DMS79 (cell line): ENCODE measurements around the gene CAND2.

Experiments
- DNase-seq: peaks from one replicate; lab custom pipeline; 2025; lab: John Stamatoyannopoulos, UW

The CAND2 gene

DNA sequence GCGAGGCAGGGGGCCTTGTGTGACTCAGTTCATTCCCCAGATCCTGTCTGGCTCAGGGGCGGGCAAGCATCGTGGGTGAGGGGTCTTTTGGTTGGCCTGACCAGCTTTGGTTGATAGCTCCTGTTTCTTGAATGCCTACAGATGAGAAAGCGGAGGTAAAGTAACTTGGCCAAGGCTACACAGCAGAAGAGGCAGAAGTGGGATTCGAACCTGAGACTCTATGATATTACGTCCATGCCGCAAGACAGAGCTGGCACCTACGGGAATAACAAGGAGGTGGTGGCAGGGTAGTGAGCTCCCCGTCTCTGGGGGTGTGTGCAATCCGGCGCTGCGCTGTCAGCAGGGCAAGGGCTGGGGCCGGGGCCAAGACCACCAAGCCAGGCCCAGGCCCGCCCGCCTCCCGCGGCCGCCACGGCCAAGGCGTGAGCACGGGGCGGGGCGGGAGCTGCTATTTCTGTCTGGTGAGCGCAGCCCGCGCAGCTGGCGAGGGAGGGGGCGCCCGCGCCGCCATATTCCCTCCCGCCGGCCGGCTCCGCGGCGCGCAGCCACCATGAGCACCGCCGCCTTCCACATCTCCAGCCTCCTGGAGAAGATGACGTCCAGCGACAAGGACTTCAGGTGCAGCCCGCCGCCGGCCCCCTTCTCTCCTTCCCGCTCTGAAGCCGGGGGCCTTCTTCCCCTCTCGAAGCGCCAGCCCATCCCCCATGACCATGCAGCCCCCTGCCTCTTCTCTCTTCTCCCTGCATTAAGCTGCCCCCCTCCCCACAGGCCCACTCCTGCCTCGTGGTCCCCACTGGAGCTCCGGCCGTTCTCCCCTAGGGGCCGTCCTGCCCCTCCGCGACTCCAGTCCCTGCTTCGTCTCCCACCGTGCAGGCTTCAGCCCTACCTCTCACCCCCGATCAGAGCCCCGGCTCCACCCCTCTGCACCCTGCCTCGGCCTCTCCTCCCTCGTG lies at the start of gene CAND2:
Gene CAND2, plus strand, starts transcription at position 510 of the 953 bp plus-strand sequence. Its CDS starts 41 bp downstream, at position 551.
- no peak for DNase-seq

DNA sequence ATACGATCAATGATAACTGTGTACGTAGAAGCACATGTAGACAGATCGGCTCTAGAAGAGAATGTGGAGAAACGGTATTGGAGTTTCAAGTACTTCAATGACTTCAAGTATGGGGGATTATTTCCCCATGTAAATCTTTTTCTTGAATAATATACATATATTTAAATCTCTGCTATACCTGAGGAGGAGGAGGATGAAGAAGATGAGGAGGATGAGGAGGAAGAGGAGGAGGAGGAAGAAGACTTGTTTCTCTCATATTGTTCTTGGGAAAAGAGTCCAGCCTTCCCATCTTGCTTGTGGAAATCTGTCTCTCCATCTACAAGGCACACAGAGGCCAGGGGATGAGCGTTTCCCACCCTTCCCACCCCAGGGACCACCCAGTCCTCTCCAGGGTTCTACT lies 48.0 kb upstream of the CAND2 start:
- DNase-seq, result no peak

DNA sequence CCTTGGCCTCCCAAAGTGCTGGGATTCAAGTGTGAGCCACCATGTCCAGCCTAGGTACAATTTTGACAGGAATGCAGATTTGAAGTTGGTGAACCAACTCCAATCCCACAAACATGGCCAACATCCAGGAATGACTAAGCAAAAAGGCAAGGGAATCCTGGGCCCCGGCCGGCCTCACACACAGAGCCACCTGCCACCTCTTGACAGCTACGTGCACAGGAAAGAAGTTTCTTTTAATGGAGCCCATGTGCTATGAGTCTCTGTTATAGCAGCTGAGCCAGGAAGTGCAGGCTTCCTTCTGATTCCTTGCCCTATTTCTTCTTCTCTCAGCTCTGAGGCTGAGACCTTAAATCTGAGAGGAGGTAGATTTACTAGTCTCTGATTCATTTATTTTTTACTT lies 46.3 kb upstream of the CAND2 start:
- no peak for DNase-seq

DNA sequence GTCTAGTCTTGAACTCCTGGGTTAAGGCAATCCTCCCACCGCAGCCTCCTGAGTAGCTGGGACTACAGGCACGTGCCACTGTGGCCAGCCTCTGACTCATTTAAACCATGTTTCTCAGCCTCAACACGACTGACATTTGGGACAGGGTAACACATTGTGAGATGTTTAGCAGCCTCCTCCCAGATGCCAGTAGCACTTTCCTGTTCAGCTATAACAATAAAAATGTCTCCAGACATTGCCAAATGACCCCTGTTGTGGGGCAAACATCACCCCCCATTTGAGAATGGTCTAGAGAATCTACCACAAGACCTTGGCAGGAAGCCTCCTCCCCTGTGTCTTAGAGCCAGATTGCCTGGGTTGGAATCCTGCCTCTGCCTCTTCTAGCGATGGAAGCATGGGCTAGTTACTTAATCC lies 45.8 kb upstream of the CAND2 start:
- no peak for DNase-seq

DNA sequence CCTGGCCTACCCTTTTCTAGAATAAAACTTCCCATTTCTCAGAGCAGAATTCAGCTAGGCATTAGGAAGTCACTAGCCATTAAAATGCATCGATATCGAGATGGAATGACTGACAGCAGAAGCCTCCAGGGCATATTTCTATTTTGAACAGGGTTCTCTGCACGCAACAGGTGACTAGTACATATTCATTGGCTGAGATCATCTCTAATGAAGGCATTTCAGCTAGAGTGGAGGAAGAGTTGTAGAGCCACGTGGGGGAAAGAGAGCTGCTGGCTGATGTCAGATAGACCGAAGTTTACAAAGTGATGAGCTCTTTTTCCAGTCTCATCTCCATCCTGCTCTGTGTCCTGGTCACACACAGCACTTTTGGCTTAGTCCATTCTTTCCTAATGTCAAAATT lies 44.9 kb upstream of the CAND2 start:
- DNase-seq, result no peak

DNA sequence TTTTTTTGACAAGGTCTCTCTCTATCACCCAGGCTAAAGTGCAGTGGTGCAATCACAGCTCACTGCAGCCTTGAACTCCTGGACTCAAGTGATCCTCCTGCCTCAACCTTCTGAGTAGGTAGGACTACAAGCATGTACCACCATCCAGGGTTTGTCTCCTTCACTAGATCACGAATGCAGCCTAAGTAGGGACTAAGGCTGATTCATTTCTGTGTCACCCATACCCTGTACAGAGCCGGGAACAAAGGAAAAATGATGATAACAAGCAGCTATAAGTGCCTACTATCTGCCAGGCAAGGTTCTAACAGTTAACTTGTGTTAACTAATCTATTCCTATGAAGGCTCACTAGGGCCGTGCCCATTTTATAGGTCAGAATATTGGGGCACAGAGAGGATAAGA lies 44.4 kb upstream of the CAND2 start:
- DNase-seq, result no peak

DNA sequence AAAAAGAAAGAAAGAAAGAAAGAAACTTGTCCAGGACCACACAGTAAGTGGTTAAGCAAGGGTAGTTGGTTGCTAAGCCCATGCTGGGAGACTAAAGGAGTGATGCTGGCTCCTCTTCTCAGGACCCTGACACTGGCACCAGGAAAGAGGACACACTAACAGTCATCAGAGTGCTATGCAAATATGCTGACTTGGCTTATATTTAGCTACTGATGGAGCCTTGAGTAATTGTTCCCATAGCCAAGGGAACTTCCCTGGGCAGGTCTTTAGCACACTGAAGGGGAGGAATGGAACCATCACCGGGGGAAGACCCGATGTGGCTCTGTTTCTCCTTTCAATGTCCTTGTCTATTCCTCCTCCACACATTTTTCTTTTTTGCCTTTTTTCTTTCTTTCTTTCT lies 43.7 kb upstream of the CAND2 start:
- no peak for DNase-seq

DNA sequence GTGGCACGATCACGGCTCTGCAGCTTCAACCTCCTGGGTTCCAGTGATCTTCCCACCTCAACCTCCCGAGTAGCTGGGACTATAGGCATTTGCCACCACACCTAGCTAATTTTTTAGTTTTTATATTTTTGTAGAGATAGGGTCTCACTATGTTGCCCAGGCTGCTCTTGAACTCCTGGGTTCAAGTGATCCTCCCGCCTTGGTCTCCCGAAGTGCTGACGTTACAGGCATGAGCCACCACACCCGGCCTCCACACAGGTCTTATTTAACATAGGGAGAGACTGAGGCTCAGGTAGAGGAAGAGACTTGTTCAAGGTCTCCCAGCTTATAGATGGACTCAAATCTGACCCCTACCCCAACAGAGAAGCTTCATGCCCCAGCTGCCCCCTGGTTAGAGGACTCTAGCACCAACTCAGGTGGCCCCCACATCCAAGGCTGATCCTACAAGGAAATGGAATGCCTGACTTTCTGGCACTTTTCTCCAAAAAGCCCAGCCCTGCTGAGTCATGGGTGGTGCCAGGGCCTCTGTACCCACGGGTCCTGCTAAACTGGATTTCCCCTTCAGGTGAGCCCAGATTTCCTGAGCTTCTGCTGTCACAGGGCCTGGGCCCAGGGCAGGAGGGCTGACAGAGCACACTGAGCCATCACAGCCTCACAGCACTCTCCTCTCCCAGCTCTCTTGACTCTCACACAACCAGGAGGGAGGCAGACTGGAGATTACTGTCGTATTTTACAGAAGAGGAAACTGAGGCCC lies 43.0 kb upstream of the CAND2 start:
- DNase-seq, result no peak

DNA sequence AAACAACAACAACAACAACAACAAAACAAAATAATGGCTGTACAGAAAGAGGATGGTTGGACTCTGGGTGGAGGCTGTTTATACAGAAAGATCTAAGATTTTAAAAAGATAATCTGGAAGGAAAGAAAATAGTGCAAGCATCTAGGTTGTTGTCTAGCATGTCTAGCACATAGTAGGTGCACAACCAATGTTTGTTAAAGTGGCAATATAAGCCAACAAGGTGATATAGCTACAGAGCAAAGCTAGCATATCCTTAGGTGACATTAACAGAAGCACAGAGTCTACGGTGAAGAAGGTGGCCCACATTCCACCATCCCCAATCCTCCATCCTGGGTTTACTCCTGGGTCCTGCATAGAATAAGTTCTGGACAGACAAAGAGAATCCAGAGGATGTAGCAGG lies 42.2 kb upstream of the CAND2 start:
- no peak for DNase-seq

DNA sequence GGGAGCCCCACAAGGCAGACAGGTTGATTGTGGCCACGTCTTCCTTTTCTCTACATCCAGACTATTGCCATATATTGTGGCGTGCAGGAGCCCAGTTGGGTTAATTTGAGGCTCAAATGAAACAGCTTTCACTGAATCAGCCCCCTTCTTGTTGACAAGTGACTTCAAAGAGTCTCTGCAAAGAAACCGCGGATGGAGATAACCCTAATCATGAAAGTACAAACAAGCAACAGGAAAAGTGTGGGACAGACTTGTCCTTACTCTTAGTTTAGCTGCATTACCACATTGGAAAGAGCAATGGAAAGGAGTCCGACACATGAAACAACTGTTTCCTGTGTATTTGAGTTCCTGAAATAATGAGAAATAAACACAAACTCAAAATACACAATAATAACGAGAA lies 40.7 kb upstream of the CAND2 start:
- no peak for DNase-seq

DNA sequence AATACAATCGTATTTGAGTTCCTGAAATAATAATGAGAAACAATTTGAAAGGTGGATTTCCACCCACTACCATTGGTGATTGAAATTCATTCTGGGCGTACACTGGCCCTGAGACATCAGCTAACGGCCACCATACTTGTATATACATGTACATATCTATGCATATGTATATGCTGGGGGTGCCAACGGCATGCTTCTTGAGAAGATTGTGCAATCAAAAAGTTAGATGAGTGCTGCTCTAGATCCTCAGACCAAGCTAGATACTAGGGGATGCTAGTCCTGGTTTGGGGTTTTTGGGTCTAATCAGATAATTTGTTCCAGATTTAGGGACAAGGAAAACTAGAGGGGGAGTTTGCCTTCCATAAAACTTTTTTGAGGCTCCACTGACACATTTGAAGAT lies 40.3 kb upstream of the CAND2 start:
- no peak for DNase-seq

DNA sequence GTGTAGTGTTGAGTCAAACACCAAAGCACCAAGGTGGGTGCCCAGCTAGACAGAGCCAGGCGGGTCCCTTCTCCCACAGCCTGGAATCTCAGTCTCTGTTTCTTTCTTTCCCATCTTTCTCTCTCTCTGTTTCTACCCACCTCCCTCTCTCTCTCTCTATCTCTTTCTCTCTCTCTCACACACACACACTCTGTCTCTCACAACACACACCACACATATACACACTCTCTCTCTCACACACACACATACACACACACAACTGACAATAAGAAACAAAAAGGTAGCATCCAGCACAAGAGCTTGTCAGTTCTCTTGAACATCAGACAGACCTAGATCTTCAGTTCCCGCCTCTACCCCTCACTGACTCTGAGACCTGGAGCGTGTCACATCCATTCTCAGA lies 39.8 kb upstream of the CAND2 start:
- no peak for DNase-seq

DNA sequence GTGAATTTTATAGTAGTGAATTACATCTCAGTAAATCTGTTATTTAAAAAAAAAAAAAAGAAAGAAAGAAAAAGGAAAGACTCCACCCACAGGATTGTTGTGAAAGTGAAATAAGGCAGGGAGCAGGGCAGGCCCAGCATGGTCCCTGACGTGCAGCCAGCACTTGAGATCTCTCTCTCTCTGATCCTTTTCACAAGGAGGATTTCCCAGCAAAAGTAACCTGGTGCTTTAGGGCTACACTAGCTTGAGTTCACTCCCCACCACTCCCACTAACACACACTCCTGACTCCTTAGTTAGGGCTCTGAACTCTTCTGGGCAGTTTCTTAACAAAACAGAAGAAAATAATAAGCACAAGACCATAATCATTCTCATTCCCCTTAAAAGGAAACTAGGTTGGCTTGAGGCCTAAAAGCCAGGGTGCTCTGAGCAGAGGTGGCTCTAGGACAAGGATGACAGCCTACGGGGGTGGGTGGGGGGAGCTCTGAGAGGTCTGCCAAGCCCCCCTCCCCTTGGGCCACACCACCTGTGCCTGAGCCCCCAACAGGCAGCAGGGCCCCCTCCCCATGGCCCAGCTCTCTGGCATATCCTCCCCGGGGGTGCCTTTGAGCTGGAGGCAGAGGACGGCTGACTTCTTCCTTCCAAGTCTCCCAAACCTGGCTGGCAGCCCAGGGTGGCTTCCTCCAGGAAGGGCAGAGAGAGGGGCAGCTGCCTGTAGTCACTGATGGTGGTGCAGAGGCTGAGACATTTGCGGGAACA lies 38.3 kb upstream of the CAND2 start:
- DNase-seq, result no peak

DNA sequence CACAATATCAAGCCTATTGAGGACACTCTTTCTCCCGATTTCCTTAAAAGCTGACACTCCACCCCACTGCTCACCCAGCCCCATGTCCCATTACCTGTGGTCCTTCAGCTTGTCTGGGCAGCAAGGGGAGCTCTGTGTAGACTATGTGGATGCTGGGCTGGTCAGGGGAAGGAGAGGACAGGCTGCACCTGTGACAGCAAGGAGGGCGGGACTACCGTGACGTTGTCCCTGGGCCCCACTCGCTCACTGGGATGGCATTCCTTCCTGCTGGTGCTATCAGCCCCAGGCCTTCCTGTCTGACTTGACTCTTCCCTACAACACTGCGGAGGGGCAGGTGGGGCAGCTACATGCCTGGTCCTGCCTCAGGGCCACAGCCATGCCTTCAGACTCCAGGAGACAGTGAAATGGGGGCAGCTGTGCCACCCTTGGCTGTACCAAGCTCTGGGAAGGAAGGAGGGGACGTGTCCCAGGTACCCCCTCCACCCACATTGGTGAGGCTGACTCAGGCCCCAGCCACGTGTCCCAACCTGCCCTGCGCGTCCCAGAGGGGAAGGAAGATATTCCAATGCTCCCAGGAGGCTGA lies 37.3 kb upstream of the CAND2 start, which contains the start of gene TMEM40:
Gene TMEM40, minus strand, starts transcription at position 163 of the 583 bp plus-strand sequence. CDS start 9,427 bp downstream, outside the sequence.
- no peak for DNase-seq

DNA sequence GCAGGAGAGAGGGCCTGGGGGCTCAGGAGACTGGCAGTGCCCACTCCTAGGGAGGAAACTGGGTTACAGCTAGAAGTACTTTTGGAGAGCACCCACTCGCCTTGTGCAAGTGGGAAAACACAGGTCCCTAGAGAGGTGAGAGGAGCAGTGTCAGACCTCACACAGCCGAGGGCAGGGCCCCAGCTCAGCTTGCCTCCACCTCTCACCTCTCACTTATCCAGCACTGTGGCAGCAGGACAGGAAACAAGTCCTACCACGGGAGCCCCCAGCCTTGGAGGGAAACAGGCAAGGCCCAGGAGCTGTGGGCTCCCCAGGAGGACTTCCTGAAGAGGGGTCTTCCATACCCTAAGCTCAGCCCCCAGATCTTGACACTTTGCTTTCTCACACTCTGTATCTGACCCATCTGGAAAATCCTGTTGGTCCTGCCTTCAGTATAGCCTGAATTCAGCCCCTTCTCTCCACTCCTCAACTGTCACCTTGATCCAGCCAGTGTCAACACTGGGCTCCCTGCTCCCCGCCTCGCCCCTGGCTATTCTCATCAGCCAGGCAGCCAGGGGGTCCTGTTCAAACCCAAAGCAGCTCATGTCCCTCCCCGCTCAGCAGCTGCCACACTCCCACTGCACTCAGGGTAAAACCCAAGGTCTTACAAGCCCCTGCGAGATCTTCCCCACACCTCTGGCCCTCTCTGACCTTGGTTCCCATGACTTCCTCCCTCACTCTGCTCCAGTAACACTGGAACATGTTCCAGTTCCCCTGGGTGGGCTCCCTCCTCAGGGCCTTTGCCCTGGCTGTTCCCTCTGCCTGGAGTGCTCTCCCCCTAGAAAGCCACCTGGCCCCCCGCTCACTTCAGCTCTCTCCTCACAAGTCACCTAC lies 36.6 kb upstream of the CAND2 start:
- DNase-seq, result no peak

DNA sequence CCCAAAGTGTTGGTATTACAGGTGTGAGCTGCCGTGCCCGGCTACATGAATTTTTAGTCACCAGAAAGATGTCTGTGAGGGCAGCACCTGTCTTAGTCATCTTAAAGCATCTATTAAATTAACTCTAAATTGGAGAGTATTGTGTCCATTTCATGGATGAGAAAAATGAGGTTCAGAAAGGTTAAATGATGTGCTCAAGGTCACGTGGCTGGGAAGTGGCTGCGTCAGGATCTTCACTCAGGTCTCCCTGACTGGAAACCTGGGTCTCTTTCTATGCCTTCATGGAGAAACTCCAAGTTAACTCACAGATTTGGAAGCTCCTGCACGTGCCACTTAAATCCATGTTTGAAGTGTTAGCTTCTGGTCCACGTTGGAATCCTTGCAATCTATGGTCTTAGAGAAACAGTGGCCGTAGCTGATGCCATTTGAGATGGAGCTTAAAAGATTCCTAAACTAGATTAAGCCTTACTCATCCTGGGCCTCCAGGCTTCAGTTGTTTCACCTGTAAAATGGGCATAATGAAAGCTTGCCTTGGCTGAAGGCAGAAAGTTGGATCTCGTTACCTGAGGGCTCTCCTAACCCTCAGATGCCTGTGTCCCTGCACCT lies 32.2 kb upstream of the CAND2 start:
- no peak for DNase-seq

DNA sequence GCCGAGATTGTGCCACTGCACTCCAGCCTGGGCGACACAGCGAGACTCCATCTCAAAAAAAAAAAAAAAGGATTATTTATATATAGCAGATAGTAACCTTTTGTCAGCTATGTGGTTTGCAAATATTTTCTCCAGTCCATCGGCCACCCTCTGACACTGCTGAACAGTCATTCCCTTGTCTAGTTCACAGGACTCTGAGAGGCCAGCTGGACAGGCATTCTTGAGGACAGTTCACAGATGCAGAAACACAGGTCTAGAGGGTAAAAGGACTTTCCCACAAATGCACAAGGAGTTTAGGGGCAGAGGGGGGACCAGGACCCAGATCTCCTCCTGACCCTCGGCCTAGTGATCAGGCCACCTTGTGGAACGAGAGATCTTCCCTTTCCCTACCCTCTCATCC lies 29.9 kb upstream of the CAND2 start:
- no peak for DNase-seq

DNA sequence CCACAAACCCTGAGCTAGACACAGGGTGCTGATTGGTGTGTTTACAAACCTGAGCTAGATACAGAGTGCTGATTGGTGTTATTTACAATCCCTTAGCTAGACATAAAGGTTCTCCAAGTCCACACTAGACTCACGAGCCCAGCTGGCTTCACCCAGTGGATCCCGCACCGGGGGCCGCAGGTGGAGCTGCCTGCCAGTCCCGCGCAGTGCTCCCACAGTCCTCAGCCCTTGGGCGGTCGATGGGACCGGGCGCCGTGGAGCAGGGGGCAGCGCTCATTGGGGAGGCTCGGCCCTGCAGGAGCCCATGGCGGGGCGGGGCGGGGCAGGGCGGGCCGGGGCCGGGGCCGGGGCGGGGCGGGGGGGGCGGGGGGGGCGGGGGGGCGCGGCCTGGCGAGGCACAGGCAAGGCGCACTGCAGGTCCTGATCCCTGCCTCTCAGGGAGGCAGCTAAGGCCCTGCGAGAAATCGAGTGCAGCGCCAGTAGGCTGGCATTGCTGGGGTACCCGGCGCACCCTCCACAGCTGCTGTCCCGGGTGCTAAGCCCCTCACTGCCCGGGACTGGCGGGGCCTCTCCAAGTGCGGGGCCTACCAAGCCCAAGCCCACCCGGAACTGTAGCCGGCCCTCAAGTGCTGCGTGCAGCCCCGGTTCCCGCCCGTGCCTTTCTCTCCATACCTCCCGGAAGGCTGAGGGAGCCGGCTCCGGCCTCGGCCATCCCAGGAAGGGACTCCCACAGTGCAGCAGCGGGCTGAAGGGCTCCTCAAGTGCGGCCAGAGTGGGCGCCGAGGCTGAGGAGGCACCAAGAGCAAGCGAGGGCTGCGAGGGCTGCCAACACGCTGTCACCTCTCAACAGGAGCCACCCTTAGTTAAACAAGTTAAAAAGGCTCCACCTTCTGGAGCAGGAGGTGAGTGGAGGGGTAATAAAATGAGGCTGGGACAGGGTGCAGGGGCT lies 27.6 kb upstream of the CAND2 start:
- DNase-seq, result no peak

DNA sequence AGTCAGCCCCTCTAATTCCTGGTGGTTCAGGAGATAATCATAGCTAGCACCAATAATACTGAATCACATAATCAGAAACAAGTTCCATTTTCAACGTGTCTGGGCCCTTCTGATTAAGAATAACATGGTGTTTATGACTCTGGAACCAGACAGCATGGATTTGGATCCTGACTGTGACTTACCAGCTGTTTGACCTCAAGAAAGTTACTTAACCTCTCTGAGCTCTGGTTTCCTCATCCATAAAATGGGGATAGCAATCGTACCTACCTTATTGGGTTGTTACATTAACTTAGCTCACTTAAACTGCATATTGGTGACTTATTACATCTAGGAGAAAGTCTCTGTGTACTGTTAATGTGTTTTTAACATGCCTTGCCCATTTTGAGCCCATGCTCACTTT lies 26.7 kb upstream of the CAND2 start:
- DNase-seq, result no peak
